ENCODE measurements around the gene NLGN3.

The NLGN3 gene

GRCh38 chrX:71212536-71212935, 67.9 kb downstream of the NLGN3 start:
- no peak for TF ChIP-seq CTCF (conservative IDR thresholded peaks at IDR 0.05; ENCODE audit: low read depth, low read length)
- no peak for DNase-seq (ENCODE audit: low read depth)
- H3K4me3 ChIP-seq (ENCODE audit: low read depth, low read length): no peak overlapping the region

- no peak overlapping the region for H3K4me3 ChIP-seq (ENCODE audit: low read depth, low read length)
- DNase-seq (ENCODE audit: low read depth): no peak
- no peak for TF ChIP-seq CTCF (conservative IDR thresholded peaks at IDR 0.05; ENCODE audit: low read depth, low read length)
Observed at GRCh38 chrX:71214152-71214551, 69.5 kb downstream of the NLGN3 start.

- TF ChIP-seq CTCF (conservative IDR thresholded peaks at IDR 0.05; ENCODE audit: low read depth, low read length): no peak
- no peak for DNase-seq (ENCODE audit: low read depth)
- no peak overlapping the region for H3K4me3 ChIP-seq (ENCODE audit: low read depth, low read length)
Observed at GRCh38 chrX:71214604-71215337, 70.1 kb downstream of the NLGN3 start.

GRCh38 chrX:71215338-71215912, 70.8 kb downstream of the NLGN3 start:
- no peak for TF ChIP-seq CTCF (conservative IDR thresholded peaks at IDR 0.05; ENCODE audit: low read depth, low read length)
- DNase-seq (ENCODE audit: low read depth): no peak
- H3K4me3 ChIP-seq (ENCODE audit: low read depth, low read length): no peak overlapping the region

GRCh38 chrX:71216485-71216884, 71.8 kb downstream of the NLGN3 start:
- H3K4me3 ChIP-seq (ENCODE audit: low read depth, low read length): no peak overlapping the region
- no peak for TF ChIP-seq CTCF (conservative IDR thresholded peaks at IDR 0.05; ENCODE audit: low read depth, low read length)
- DNase-seq (ENCODE audit: low read depth): no peak

GRCh38 chrX:71217298-71217697, 72.7 kb downstream of the NLGN3 start:
- DNase-seq (ENCODE audit: low read depth): no peak
- TF ChIP-seq CTCF (conservative IDR thresholded peaks at IDR 0.05; ENCODE audit: low read depth, low read length): no peak
- H3K4me3 ChIP-seq (ENCODE audit: low read depth, low read length): no peak overlapping the region

All from choroid plexus epithelial cell (primary cell).